Neural cell (in vitro differentiated cells): ENCODE measurements around the gene SHISA5. TPM values are rescaled to one million over a fixed set of nuclear protein-coding genes. Genes with fewer than 3 reads are reported as not detected.

Experiments used
- H2AFZ ChIP-seq: fragments of 200-600, 300-800 bp; sonication (generic), shearing (Covaris generic); 2 replicates; pipeline ENCODE4 v1.6.0; 2014; ENCODE audit warnings: low read depth, mild to moderate bottlenecking, antibody characterized with exemption, low read length, moderate library complexity
- H3F3A ChIP-seq: fragments of 200-600 bp; shearing (Covaris generic); 2 replicates; pipeline ENCODE4 v1.6.1; 2016; ENCODE audit warnings: mild to moderate bottlenecking, moderate library complexity, mixed read lengths, antibody characterized with exemption, low read length; ENCODE audit not compliant: insufficient read depth, poor library complexity, severe bottlenecking
- H3K27ac ChIP-seq: fragments of 200-600, 300-800 bp; sonication (generic), shearing (Covaris generic); 2 replicates; pipeline ENCODE4 v1.5.1; 2014; ENCODE audit warnings: mild to moderate bottlenecking, low read length, moderate library complexity
- H3K27me3 ChIP-seq: fragments of 300-800, 200-600 bp; sonication (generic), shearing (Covaris generic); 2 replicates; pipeline ENCODE4 v1.6.0; 2014; ENCODE audit warnings: mild to moderate bottlenecking, low read depth, low read length, moderate library complexity; ENCODE audit not compliant: insufficient read depth
- H3K36me3 ChIP-seq: fragments of 300-800, 200-600 bp; sonication (generic), shearing (Covaris generic); 2 replicates; pipeline ENCODE4 v1.5.1; 2014; ENCODE audit warnings: mild to moderate bottlenecking, antibody characterized with exemption, low read length, moderate library complexity; ENCODE audit not compliant: insufficient read depth
- H3K4me2 ChIP-seq: fragments of 300-800, 200-600 bp; sonication (generic), shearing (Covaris generic); 2 replicates; pipeline ENCODE4 v1.6.0; 2014; ENCODE audit warnings: mild to moderate bottlenecking, low read length
- H3K4me3 ChIP-seq: fragments of 300-800, 200-600 bp; sonication (generic), shearing (Covaris generic); 2 replicates; pipeline ENCODE4 v1.5.1; 2014; ENCODE audit warnings: mild to moderate bottlenecking, low read length, moderate library complexity
- H3K79me2 ChIP-seq: fragments of 200-600 bp; shearing (Covaris generic); replicated peaks from 2 replicates; pipeline ENCODE4 v1.6.0; 2014; ENCODE audit warnings: mild to moderate bottlenecking, low read length, moderate library complexity; ENCODE audit not compliant: insufficient read depth
- H3K9ac ChIP-seq: fragments of 300-800, 200-600 bp; sonication (generic), shearing (Covaris generic); 2 replicates; pipeline ENCODE4 v1.6.1; 2016; ENCODE audit warnings: mild to moderate bottlenecking, low read length, mixed read lengths
- H3K9me2 ChIP-seq: fragments of 200-600 bp; shearing (Covaris generic); 2 replicates; pipeline ENCODE4 v1.6.1; 2016; ENCODE audit warnings: mild to moderate bottlenecking, low read length, mixed read lengths; ENCODE audit not compliant: insufficient read depth
- H3K9me3 ChIP-seq: fragments of 200-600, 300-800 bp; sonication (generic), shearing (Covaris generic); 2 replicates; pipeline ENCODE4 v1.6.1; 2016; ENCODE audit warnings: mild to moderate bottlenecking, mixed run types, low read length, moderate library complexity, mixed read lengths
- H4K20me1 ChIP-seq: fragments of 200-600 bp; shearing (Covaris generic); 2 replicates; pipeline ENCODE4 v1.6.1; 2016; ENCODE audit warnings: mild to moderate bottlenecking, mixed run types; ENCODE audit not compliant: insufficient read depth
- CTCF ChIP-seq: fragments of 450-650 bp; IDR thresholded peaks from 2 replicates; pipeline ENCODE4 v1.5.1; 2014; ENCODE audit warnings: antibody characterized with exemption, mild to moderate bottlenecking, moderate library complexity; ENCODE audit not compliant: poor library complexity, severe bottlenecking
- EZH2 ChIP-seq: fragments of 200-600, 300-800 bp; shearing (Covaris generic), sonication (generic); IDR thresholded peaks from 2 replicates; pipeline ENCODE4 v1.6.1; 2014; ENCODE audit warnings: antibody characterized with exemption, low read length, borderline replicate concordance, mild to moderate bottlenecking; ENCODE audit not compliant: insufficient read depth, poor library complexity, severe bottlenecking
- POLR2AphosphoS5 ChIP-seq: IDR thresholded peaks from 2 replicates; pipeline ENCODE4 v1.6.1; 2012
- RAD21 ChIP-seq: fragments of 450-650 bp; conservative IDR thresholded peaks from 2 replicates; pipeline ENCODE4 v1.6.1; 2014; ENCODE audit warnings: antibody characterized with exemption, mild to moderate bottlenecking, moderate library complexity
- REST ChIP-seq: IDR thresholded peaks from 2 replicates; pipeline ENCODE4 v1.6.1; 2012; ENCODE audit warnings: borderline replicate concordance
- TAF1 ChIP-seq: IDR thresholded peaks from 2 replicates; pipeline ENCODE4 v1.6.1; 2012; ENCODE audit warnings: low read depth
- polyA plus RNA-seq: library from polyadenylated mRNA; depleted of rRNA; stranded (reverse); fragments of >200 nt; gene quantifications from 2 replicates; pipeline ENCODE4 v1.2.3, GENCODE V29; 2014

SHISA5 gene
- polyA plus RNA-seq, 1 donor from 2014 or later = 121 TPM

- Histone ChIP-seq H3K9me3 (no peaks in the 10 kb centered on the region), H3K4me3 (no peak overlapping the region), H3K27me3 (no peaks in the 10 kb centered on the region), H3K4me2 (no peak overlapping the region), H2AFZ (no peak overlapping the region), H3K9ac (no peak overlapping the region), H3K9me2 (no peaks in the 10 kb centered on the region), H4K20me1 (no peaks in the 10 kb centered on the region), H3F3A (no peaks in the 10 kb centered on the region), H3K79me2 (no peaks in the 10 kb centered on the region), H3K36me3 (no peaks in the 10 kb centered on the region), H3K27ac (no peak overlapping the region)
- TF ChIP-seq EZH2 (no peak), TAF1 (no peak)
These were observed 14.1 kb upstream of the SHISA5 start for GRCh38 chr3:48518069-48518468.

- Histone ChIP-seq H3K9ac (no peak overlapping the region), H2AFZ (no peak overlapping the region), H3K79me2 (no peaks in the 10 kb centered on the region), H3K36me3 (no peaks in the 10 kb centered on the region), H3K9me2 (no peaks in the 10 kb centered on the region), H3K27me3 (no peaks in the 10 kb centered on the region), H4K20me1 (no peaks in the 10 kb centered on the region), H3K9me3 (no peaks in the 10 kb centered on the region), H3K27ac (no peak overlapping the region), H3K4me3 (no peak overlapping the region), H3K4me2 (no peak overlapping the region), H3F3A (no peaks in the 10 kb centered on the region)
- TF ChIP-seq CTCF (no peak), RAD21 (no peak)
These were observed 12.6 kb upstream of the SHISA5 start for GRCh38 chr3:48516571-48516970.

GRCh38 chr3:48514431-48515227 lies 10.7 kb upstream of the SHISA5 start:
- Histone ChIP-seq H3K9me2 (no peaks in the 10 kb centered on the region), H3K4me3 (no peak overlapping the region), H3K79me2 (no peaks in the 10 kb centered on the region), H3K4me2 (no peak overlapping the region), H4K20me1 (no peaks in the 10 kb centered on the region), H3K27ac (no peak overlapping the region), H3F3A (no peaks in the 10 kb centered on the region), H3K9me3 (no peaks in the 10 kb centered on the region), H3K9ac (no peak overlapping the region), H3K27me3 (no peaks in the 10 kb centered on the region), H3K36me3 (no peaks in the 10 kb centered on the region), H2AFZ (no peak overlapping the region)
- TF ChIP-seq CTCF (no peak), REST (no peak), POLR2AphosphoS5 (no peak)
